Neural crest cell (in vitro differentiated cells): Measurements from ENCODE around the gene MYH14. TPM values are rescaled to one million over a fixed set of nuclear protein-coding genes. Genes with fewer than 3 reads are reported as not detected.

ENCODE experiments used
- DNase-seq: peaks from one replicate; pipeline ENCODE4 v3.0.0; 2021; ENCODE audit warnings: low read depth, mixed read lengths, low spot score
- H3K27ac Mint-ChIP-seq: one replicate; pipeline ENCODE4 v1.8.0; 2021; ENCODE audit warnings: mild to moderate bottlenecking, mixed read lengths; ENCODE audit not compliant: unreplicated experiment
- H3K27me3 Mint-ChIP-seq: 2 replicates; pipeline ENCODE4 v1.8.0; 2021; ENCODE audit warnings: low read depth, mild to moderate bottlenecking, mixed read lengths
- H3K36me3 Mint-ChIP-seq: 2 replicates; pipeline ENCODE4 v1.8.0; 2021; ENCODE audit warnings: low read depth, mild to moderate bottlenecking, mixed read lengths
- H3K4me1 Mint-ChIP-seq: 2 replicates; pipeline ENCODE4 v1.8.0; 2021; ENCODE audit warnings: mixed read lengths
- H3K4me3 Mint-ChIP-seq: one replicate; pipeline ENCODE4 v1.8.0; 2021; ENCODE audit warnings: mild to moderate bottlenecking, mixed read lengths
- H3K9me3 Mint-ChIP-seq: 2 replicates; pipeline ENCODE4 v1.8.0; 2021; ENCODE audit warnings: mixed read lengths
- CTCF ChIP-seq: fragments of 200-600 bp; sonication (generic); conservative IDR thresholded peaks from 2 replicates; pipeline ENCODE4 v1.5.0; 2021; ENCODE audit warnings: antibody characterized with exemption, mild to moderate bottlenecking
- total RNA-seq: library from RNA; stranded (reverse); gene quantifications from 2 replicates; pipeline ENCODE4 v1.2.1, GENCODE V29; 2021

Gene MYH14
- total RNA-seq, 1 donor from 2014 or later: 4.7 TPM

GRCh38 chr19:50205681-50206138 lies 2.3 kb downstream of the MYH14 start:
- DNase-seq: no peak

GRCh38 chr19:50206191-50206590 lies 2.8 kb downstream of the MYH14 start:
- Mint-ChIP-seq H3K27ac (no peak overlapping the region), H3K4me3 (no peak overlapping the region)
- no peak for DNase-seq

More at GRCh38 chr19:50205681-50206138, 2.3 kb downstream of the MYH14 start:
- TF ChIP-seq CTCF: no peak
- Mint-ChIP-seq H3K4me3 (no peak overlapping the region), H3K9me3 (no peaks in the 10 kb centered on the region), H3K27me3 (peaks cover 42% of the 10 kb centered on the region), H3K27ac (no peak overlapping the region), H3K36me3 (no peaks in the 10 kb centered on the region), H3K4me1 (peaks cover 15% of the 10 kb centered on the region)

GRCh38 chr19:50207730-50208129 lies 4.3 kb downstream of the MYH14 start:
- Mint-ChIP-seq H3K27ac (no peak overlapping the region), H3K36me3 (peaks cover 4% of the 10 kb centered on the region), H3K4me1 (peaks cover 8% of the 10 kb centered on the region), H3K9me3 (no peaks in the 10 kb centered on the region), H3K27me3 (peaks cover 23% of the 10 kb centered on the region), H3K4me3 (no peak overlapping the region)
- no peak for DNase-seq
- TF ChIP-seq CTCF: no peak

More at GRCh38 chr19:50206191-50206590, 2.8 kb downstream of the MYH14 start:
- Mint-ChIP-seq H3K4me1 (peaks cover 15% of the 10 kb centered on the region), H3K9me3 (no peaks in the 10 kb centered on the region), H3K36me3 (peaks cover 2% of the 10 kb centered on the region), H3K27me3 (peaks cover 37% of the 10 kb centered on the region)
- no peak for TF ChIP-seq CTCF

- H3K27ac Mint-ChIP-seq: no peak overlapping the region
- DNase-seq: no peak
- peaks cover 4% of the 10 kb centered on the region for H3K36me3 Mint-ChIP-seq
- peaks cover 19% of the 10 kb centered on the region for H3K27me3 Mint-ChIP-seq
- no peaks in the 10 kb centered on the region for H3K9me3 Mint-ChIP-seq
- no peak for TF ChIP-seq CTCF
- peaks cover 4% of the 10 kb centered on the region for H3K4me1 Mint-ChIP-seq
- H3K4me3 Mint-ChIP-seq: no peak overlapping the region
Measured at GRCh38 chr19:50209131-50209530, 5.7 kb downstream of the MYH14 start.

- Mint-ChIP-seq H3K4me1 (no peaks in the 10 kb centered on the region), H3K36me3 (peaks cover 4% of the 10 kb centered on the region)
Measured at GRCh38 chr19:50210425-50210824, 7.0 kb downstream of the MYH14 start.

More at GRCh38 chr19:50210425-50210824, 7.0 kb downstream of the MYH14 start:
- Mint-ChIP-seq H3K27ac (no peak overlapping the region), H3K9me3 (no peaks in the 10 kb centered on the region), H3K4me3 (no peak overlapping the region), H3K27me3 (peaks cover 9% of the 10 kb centered on the region)
- TF ChIP-seq CTCF: no peak
- no peak for DNase-seq
